CD4-positive, alpha-beta T cell treated with Interleukin-15 for 4 hours (primary cell): Measurements from ENCODE around the gene KAZN.

Experiments used
- DNase-seq: peaks from one replicate; pipeline ENCODE4 v3.0.0-alpha.2; 2020; ENCODE audit warnings: low spot score

Gene KAZN

DNA sequence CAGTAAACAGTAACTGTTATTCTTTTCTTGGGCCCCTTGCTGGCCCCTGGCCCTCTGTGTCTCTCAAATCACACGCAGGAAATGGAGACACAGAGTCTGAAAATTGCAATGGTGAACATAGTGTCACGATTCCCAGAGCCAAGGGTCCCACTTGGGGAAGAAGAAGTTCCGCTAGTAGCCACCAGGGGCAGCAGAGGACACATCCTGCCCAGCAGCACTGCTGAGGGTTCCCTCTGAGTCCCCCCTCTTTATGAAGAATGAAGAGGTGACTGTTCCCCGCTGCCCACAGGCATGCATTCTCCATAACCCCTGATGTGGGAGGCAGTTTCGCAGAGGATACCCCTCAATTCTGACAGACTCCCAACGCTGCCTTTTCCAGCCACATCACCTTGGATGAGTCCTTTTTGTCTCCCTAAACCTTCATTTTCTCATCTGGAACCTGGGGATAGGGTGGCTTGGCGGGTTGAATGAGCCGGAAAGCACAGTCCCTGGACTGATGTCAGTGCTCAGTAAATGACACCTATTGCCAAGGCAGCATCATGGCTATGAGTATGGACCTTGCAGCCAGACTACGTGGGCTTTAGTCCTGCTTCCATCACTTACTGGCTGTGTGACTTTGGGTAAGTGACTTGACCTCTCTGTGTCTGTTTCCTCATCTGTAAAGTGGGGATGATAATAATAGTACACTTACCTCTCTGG lies 317.0 kb downstream of the KAZN start:
- peak; percentile 19 for DNase-seq

DNA sequence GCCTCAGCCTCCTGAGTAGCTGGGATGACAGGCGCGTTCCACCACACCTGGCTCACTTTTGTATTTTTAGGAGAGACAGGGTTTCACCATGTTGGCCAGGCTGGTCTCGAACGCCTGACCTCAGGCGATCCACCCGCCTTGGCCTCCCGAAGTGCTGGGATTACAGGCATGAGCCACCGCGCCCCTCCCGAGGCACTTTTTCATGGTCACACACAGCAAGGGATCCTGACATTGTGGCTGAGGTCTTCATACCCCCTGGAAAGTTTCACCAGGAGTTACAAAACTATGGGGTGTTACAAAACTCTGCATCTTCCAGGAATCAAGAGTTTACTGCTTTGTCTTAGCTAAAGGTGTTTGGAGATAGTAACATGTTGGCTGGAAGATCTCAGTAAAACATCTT lies 320.8 kb downstream of the KAZN start:
- DNase-seq, result no peak

DNA sequence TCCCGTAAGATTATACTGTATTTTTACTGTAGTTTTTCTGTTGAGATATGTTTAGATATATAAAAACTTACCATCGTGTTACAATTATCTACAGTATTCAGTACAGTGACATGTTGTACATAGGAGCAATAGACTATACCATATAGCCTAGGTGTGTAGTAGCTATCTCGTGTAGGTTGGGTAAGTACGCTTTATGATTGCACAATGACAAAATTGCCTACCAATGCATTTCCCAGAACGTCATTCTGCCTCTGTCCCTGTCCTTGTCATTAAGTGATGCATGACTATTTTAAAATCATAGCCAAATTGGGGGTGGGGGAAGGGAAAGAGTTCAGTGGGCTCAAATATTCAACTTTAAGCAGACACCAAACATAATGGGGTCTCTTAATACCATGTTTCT lies 321.3 kb downstream of the KAZN start:
- no peak for DNase-seq

DNA sequence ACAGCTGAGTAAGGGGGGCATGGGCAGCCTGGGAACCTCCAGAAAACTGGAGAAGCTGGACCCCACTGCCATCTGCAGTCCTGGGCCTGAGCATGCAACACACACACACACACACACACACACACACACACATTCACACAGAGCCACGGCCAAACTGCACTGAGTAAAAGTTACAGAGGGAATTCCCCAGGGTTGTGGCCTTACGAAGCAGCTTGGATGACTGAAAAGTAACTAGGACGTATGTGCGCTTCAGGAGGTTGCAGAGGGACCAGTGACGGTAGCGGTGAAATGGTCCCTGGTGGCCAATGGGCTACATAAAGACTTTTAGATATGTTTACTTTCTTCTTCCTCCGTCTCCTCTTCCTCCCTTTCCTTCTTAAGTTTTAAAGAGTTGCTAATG lies 322.6 kb downstream of the KAZN start:
- no peak for DNase-seq

DNA sequence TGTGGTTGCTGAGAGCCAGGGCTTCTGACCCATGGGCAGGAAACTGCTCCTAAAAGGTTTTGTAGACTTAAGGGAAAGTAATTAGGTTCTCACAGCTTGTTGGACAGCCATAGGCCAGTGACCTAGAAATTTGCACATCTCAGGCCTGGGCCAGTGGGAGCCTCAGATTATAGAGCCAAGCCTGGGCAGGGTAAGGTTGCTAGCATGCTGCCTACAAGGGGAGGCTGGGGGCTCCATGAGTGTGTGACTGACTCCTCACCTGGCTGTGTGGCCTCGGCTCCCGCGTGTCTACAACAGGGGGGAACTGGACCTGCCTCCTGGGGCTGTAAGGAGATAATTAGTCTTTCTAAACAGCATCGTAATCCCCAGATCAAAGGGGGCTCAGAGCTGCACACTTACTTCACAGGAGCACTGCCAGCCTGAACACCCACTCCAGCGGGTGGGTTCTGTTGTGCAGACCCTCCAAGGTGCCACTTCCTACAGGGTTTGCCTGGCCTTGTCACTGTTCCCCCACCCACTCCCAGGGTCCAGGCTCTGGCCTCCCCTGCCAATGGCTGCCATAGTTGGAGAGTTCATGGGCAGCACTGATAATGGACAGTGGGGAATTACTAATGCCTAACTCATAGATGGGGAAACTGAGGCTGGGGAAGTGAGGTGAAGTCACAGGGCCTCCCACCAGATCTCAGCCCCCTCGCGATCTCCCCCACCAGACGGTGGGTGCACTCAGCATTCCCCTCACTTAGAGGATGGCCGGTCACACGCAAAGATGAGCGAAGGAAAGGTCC lies 324.6 kb downstream of the KAZN start:
- DNase-seq, result no peak

DNA sequence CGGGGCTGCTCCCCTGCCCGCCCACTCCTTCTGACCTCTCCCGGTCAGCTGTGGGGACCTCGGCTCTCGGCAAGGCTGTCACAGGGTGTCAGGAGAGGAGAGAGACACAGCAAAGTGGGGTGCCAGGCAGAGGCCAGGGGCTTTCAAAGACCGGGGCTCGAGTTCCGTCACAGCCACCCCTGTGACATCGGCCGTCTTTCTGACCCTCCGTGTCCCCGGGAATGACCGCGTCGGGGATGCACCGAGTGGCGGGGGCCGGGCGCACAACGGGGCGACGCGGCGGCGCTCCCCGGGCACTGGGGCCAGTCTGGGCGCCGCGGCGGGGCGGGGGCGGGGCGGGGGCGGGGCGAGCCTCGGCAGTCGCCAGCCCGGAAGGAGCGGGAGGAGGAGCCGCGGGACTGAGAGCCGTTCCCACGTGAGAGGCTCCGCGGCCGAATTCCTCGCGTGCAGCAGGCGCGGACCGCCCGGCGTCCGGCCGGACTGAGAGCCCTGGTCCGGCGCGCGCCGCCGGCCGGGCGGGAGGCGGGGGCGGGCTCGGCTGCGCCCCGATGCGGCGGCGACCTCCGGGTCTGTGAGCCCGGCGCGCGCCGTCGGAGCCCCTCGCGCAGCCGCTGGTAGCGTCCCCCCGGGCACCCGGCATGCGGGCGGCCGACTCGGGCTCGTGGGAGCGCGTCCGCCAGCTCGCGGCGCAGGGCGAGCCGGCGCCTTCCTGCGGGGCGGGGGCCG lies 325.4 kb downstream of the KAZN start:
- no peak for DNase-seq

DNA sequence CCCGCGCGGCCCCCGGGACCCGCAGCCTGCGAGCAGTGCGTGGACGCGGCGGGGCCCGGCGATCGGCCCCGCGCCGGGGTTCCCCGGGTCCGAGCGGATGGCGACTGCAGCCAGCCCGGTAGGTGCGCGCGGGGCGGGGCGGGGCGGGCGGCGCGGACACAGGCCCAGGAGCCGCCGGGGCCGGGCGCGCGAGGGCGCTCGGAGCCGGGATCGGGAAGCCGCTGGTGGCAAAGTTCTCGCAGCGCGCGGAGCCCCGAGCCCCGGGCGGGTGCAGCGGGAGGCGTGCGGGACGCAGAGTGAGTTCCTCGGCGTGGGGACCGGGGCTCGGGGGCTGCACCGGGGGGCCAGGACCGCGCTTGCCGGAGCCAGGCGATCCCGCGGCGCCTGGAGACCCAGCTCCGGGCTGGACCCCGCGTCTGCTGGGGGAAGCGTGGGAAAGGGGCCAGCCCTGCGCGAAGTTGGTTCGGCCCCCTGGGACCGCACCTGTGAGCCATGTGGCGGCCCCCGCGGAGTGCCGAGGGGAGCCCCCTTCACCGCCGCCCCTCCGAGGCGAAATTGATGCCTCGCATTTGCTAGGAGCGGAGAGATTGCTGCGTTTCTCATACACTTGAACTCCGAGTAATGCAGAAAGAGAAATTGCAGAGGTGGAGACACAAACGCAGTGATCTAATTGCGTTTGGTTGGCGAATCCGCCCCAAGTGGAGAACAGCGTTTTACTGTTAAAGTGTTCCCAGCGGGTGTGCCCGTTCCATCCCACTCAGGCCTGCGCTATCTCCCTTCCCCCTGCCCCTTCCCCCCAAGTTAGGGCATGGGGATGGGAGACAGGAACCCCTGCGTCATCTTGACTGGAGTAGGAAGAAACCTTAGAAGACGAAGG lies 326.2 kb downstream of the KAZN start:
- no peak for DNase-seq

DNA sequence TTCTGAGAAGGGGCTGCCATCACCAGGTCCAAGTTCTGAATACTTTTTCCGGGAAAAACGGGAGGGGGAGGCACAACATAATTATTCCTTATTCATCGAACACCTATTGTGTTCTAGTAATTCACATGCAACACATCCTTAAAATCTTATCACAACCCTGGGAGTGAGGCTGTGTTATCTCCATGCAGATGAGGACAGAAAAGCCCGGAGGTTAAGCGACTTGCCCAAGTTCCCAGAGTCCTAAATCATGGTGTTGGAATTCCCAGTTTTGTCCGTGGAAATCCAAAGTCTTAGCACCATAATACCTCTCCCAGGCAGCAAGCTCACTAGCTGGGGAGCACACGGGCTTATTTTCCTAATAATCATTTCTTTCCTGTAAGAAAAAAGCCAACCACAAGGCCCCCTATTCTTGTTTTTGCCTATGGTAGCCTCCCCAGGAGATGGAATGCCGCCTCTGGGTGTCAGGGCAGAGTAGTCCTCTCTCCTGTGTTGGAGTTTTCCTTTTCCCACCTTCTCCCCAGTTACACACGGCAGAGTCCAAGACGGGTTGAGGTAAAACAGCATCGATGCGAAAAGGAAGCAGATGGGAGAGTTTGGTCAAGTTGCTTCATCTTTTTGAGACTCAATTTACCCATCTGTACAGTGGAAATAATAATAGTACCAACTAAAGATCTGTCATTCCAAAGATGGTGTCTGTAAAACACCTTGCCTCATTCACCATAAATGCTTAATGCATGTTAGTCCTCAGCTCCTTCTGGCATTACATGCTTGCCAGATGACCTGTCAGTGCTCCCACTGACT lies 327.1 kb downstream of the KAZN start:
- DNase-seq, result no peak

DNA sequence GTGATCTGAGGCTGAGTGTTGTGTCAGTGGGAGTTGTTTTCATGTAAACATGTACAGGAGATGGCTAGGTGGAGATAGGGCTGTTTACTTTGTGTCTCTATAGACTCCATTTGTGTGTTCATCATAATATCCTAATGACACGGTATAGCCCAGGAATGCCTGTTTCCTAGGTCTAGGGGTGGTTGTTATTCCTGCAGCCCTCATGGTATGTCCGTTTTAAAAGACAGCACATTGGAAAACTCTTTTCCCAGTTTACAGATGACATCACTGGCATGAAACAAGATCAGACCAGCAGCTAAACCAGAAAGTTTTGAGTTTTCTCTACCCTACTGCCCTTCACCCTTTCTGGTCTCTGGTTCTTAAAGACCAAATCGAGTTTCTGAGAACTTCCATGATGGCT lies 327.7 kb downstream of the KAZN start:
- DNase-seq, result no peak

DNA sequence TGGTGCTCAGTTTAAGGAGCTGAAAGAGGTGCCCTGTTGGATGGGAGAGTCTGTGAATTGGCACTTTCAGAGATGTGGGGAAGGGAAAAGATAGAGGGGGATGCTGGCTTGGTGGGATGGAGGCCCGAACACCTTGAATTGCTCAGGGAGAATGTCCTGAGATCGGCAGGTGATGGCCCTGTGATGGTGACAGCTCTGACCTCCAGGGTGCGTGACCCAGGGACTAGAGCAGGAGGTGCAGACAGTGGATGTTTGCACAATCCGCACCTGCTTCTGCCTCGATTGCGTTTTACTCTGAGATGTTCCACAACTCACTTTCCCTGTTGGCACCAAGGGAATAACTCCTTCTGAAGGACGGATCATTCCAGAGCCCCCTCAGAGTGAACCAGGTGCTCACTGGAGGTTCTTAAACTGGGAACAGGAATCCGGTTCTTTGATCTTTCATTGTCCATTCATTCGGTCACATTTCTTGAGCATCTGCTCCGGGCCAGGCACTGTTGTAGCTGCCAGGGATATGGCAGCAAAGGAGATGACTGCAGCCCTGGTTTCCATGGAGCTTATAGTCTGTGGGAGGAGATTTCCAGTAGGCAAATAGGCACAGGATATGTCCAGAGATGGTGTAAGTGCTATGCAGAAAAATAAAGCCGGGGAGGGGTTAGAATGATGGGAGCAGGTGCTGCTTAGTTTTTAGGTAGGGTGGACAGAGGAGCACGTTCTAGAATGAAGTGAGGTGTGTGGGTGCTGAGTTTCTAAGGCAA lies 328.5 kb downstream of the KAZN start:
- no peak for DNase-seq

DNA sequence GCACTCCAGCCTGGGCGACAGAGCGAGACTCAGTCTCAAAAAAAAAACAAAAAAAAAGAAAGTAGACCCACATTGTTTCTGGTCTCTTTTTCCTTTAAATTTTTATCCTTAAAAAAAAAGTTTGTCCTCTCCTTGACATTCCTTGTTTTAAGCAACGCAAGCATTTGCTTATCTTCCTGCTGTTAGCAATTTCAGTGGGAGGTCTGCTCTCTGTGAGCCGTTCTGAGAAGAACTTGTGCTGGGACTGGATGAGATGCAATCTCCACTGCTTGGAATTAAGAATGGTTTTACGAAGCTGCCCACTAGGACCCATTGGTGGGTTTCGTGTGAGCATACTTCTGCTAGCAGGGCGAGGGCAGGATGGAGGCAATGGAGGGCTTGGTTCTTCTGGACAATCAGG lies 329.9 kb downstream of the KAZN start:
- DNase-seq, result no peak

DNA sequence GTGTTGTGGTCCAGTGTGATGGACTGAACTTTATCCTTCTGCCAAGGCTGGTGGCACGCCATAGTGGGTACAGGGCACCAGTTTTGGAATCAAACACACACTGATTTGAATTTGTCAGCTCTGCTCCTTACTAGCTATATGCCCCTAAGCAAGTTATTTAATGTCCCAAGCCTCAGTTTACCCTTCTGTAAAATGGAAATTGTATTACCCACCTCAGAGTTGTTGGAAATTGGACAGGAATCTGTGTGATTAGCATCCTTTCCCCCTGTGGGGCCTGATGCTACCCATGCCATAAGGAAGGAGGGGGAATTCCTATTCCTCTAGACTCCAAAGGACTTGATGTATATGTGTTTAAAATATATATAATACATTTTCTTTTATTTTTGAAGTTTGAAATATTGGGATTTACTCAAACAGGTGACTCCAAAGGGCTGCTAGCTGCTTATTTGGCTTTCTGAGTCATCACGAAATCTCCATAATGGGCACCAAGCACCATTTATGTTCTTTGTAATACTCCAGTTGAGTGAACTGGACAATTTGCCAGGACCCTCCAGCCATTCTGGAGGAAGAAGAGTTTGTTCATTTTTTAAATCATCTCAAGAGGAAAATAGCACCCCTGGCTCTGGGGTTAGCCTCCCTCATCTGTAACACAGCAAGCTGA lies 330.5 kb downstream of the KAZN start:
- DNase-seq, result no peak

DNA sequence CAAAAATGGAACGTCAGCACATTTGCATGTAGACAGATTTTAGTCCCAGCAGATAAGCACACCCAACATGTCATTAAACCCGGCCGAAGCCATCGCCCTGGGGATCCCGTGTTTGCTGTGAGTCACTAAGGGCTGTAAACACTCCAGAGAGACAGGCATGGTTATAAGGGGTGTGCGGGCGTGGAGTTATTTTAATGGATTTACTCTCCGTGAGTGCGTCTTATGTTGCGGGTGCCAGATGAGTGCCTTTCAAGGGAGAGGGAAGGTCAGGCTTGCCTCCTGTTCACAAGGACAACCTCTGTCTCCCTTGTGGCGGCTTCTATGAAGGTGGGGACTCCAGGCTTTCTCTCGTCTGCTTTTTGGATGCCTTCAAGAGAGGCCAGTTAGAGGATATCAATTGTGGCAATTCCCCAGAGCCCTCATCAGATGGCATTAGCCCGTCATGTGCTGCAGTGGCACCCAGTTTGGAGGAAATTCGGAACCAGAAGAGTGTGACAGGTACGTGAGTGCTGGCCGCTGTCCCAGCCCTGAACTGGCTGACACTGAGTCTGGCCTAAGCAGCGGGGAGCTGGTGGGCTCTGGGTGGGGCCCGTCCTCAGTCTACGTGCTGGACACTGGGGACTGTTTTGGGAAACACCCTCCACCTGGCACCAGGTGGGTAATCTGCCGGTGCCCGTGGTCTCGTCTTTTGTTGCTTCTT lies 331.2 kb downstream of the KAZN start:
- DNase-seq, result no peak

DNA sequence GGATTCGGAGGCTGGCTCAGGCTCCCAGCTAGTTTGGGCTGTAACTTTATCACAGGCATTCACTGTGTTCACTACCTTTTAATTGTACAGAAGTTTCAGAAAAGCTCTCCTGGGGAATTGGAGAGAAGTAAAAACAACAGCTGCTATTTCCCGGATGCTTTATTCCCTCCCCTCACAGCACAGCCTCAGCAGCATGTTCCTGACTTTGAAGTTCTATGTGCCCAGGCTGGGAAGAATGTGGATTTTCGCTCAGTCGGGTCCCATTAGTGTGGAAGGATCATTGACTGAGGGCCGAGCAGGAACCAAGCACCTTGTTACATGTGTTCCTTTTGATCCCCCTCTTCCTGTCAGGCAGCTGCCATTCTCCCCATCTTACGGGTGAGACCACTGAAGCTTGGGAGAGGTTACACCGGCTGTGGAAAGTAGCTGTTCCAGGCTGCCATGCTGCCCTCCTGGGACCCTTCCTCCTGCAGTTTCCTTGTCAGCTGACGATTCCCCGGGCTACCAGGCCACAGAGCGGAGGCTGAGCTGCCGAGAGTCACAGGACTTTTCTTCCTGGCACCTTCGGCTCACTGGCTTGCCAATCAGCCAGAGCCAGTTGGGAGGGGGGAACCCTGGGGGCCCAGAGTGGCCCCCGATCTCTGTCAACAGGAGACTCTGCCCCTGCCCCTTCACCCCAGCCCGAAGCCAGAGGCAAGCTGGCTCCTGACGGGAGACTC lies 331.9 kb downstream of the KAZN start:
- no peak for DNase-seq

DNA sequence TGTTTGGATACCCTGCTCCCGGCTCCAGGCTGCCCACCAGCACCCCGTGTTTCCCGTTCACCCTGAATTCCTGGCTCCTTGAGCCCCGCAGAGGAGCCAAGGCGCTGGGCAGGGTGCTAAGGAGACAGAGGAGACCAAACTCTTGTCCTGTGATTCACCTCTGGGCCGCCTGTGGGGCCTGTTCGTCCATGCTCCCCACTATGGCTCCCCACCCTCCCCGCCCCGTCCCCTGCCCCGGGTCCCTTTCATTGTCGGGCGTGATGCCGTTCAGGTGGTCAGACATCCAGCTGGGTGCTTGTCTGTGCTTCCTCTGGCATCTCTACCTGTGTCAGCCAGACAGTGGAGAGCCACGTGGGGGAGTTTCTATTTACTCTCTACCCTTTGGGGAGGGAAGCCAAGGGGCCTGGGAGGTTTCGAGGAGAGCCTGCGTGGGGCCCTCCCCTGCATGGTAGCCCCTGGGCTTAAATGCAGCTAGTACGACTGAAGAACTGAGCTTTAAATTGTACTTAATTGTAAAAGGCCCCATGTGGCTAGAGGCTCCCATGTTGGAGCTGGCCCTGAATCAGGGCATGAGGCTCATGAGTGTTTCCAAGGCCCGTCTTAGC lies 333.7 kb downstream of the KAZN start:
- no peak for DNase-seq

DNA sequence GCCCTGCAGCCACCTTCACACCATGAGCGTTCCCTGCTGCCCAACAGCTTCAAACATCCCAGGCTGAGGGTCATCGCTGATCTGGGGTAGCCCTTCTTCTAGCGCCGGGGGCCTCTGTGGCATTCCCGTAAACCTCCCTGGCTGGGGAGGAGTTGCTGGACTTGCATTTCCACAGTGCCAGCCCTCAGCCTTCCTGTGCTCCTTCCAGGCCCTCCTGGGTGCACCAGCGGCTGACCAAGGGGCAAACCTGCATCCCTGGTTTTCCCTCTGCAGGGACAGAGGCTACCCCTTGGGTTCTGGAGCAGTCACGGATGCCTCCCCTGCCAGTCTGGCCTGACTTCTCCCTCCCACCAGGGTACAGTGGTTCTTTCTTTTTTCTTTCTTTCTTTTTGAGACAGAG lies 336.4 kb downstream of the KAZN start:
- DNase-seq, result no peak

DNA sequence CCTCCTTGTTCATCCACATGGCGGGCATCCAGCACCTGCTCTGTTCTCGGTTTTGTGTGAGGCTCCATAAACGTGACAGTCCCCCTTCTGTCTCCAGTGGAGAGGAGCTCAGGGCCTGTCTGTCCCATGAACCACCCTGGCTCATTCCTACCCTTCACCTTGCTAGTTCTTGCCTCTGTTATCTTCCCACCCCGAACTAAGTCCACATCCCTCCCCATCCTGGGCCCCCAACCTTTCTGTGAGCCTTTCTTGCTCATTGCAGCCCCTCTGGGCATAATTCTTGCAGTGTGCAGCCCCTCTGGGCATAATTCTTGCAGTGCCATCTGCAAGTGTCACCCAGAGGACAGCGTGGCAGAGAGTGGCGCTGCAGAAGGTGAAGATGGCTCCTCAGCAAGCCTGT lies 338.3 kb downstream of the KAZN start:
- no peak for DNase-seq

DNA sequence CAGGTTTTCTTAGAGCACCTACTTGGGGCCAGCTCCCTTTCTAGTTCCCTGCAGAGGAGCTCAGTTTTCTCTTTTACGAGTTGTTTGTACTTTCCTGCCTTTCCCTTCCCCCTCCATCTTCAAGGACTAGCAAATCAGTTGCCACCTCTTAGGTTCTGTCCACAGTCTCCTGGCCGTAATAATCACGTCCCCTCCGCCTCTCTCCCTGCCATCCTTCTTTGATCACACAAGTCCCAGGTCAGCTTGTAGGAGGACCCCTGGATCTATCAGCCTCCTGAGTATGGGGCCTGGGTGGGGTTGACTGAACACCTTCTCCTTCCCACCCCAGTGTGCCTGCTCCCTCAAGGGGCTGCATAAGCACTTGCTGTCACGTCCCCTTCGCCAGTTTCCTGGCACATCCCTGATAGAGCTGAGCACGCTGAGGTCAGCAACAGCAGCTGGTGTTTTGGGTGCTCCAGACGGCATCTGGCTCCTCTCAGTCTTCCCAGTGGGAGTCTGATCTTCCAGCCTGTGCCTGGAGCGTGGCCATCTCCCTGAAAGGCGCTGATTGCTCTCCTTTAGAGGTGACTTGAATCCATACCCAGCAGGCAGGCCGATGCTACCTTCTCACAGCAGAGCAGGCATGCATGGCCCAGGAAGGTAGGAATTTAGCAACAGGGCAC lies 338.9 kb downstream of the KAZN start:
- no peak for DNase-seq
